H9 (cell line): ENCODE measurements around the gene UNC79. TPM values are rescaled to one million over a fixed set of nuclear protein-coding genes. Genes with fewer than 3 reads are reported as not detected.

Experiments
- DNase-seq: peaks from one replicate; pipeline ENCODE4 v3.0.0-alpha.2; 2017
- H2AFZ ChIP-seq: one replicate; pipeline ENCODE4 v1.6.1; 2013; ENCODE audit warnings: mild to moderate bottlenecking, low read length, control low read depth, moderate library complexity
- H2AK5ac ChIP-seq: 2 replicates; pipeline ENCODE4 v1.6.1; 2013; ENCODE audit warnings: low read length, control low read depth, mixed read lengths; ENCODE audit not compliant: insufficient read length
- H2BK120ac ChIP-seq: one replicate; pipeline ENCODE4 v1.6.1; 2013; ENCODE audit warnings: low read depth, mild to moderate bottlenecking, low read length, control low read depth, inconsistent platforms; ENCODE audit not compliant: poor library complexity, severe bottlenecking
- H2BK12ac ChIP-seq: 2 replicates; pipeline ENCODE4 v1.6.1; 2013; ENCODE audit warnings: low read length, control low read depth, mixed read lengths, low read depth; ENCODE audit not compliant: insufficient read length
- H2BK15ac ChIP-seq: 2 replicates; pipeline ENCODE4 v1.6.1; 2013; ENCODE audit warnings: low read depth, low read length, control low read depth
- H2BK20ac ChIP-seq: one replicate; pipeline ENCODE4 v1.6.1; 2013; ENCODE audit warnings: low read depth, mild to moderate bottlenecking, low read length, control low read depth, inconsistent platforms; ENCODE audit not compliant: poor library complexity, severe bottlenecking
- H2BK5ac ChIP-seq: 2 replicates; pipeline ENCODE4 v1.6.1; 2013; ENCODE audit warnings: low read length, control low read depth, mixed read lengths; ENCODE audit not compliant: insufficient read length
- H3K14ac ChIP-seq: 2 replicates; pipeline ENCODE4 v1.6.1; 2013; ENCODE audit warnings: low read length, control low read depth; ENCODE audit not compliant: insufficient read depth
- H3K18ac ChIP-seq: 2 replicates; pipeline ENCODE4 v1.6.1; 2013; ENCODE audit warnings: low read depth, mild to moderate bottlenecking, mixed read lengths, low read length, control low read depth; ENCODE audit not compliant: insufficient read length
- H3K23ac ChIP-seq: 2 replicates; pipeline ENCODE4 v1.6.1; 2013; ENCODE audit warnings: low read length, control low read depth, mixed read lengths, low read depth; ENCODE audit not compliant: insufficient read length
- H3K23me2 ChIP-seq: 2 replicates; pipeline ENCODE4 v1.6.1; 2013; ENCODE audit warnings: low read depth, mild to moderate bottlenecking, mixed read lengths, low read length, control low read depth; ENCODE audit not compliant: insufficient read length, poor library complexity, severe bottlenecking
- H3K27ac ChIP-seq: 2 replicates; pipeline ENCODE4 v1.5.1; 2013; ENCODE audit warnings: low read length, control low read depth, mixed read lengths, low read depth; ENCODE audit not compliant: insufficient read length
- H3K27me3 ChIP-seq: 2 replicates; pipeline ENCODE4 v1.6.1; 2013; ENCODE audit warnings: low read length, control low read depth, inconsistent platforms; ENCODE audit not compliant: insufficient read depth
- H3K4ac ChIP-seq: 2 replicates; pipeline ENCODE4 v1.6.1; 2013; ENCODE audit warnings: low read depth, mild to moderate bottlenecking, control low read depth, inconsistent platforms, low read length, moderate library complexity
- H3K4me1 ChIP-seq: 2 replicates; pipeline ENCODE4 v1.6.1; 2013; ENCODE audit warnings: low read length, control low read depth, inconsistent platforms; ENCODE audit not compliant: insufficient read depth
- H3K4me2 ChIP-seq: 2 replicates; pipeline ENCODE4 v1.6.1; 2013; ENCODE audit warnings: low read length, control low read depth, mixed read lengths; ENCODE audit not compliant: insufficient read length, insufficient read depth
- H3K56ac ChIP-seq: 2 replicates; pipeline ENCODE4 v1.6.1; 2013; ENCODE audit warnings: low read depth, mild to moderate bottlenecking, mixed read lengths, low read length, control low read depth; ENCODE audit not compliant: insufficient read length
- H3K79me1 ChIP-seq: 2 replicates; pipeline ENCODE4 v1.6.1; 2013; ENCODE audit warnings: low read depth, mild to moderate bottlenecking, moderate library complexity, low read length, control low read depth, inconsistent platforms; ENCODE audit not compliant: insufficient read depth, poor library complexity, severe bottlenecking
- H3K79me2 ChIP-seq: 2 replicates; pipeline ENCODE4 v1.6.1; 2013; ENCODE audit warnings: low read length, control low read depth, inconsistent platforms; ENCODE audit not compliant: insufficient read depth
- H3K9ac ChIP-seq: 2 replicates; pipeline ENCODE4 v1.6.1; 2013; ENCODE audit warnings: low read length, control low read depth, mixed read lengths; ENCODE audit not compliant: insufficient read length; ENCODE audit errors: extremely low read depth
- H3K9me3 ChIP-seq: one replicate; pipeline ENCODE4 v1.6.1; 2013; ENCODE audit warnings: low read depth, low read length, inconsistent platforms; ENCODE audit not compliant: control insufficient read depth
- H3T11ph ChIP-seq: one replicate; pipeline ENCODE4 v1.6.1; 2013; ENCODE audit warnings: mild to moderate bottlenecking, low read length, control low read depth, inconsistent platforms
- H4K20me1 ChIP-seq: one replicate; pipeline ENCODE4 v1.6.1; 2013; ENCODE audit not compliant: control insufficient read depth, insufficient read length, insufficient read depth
- H4K5ac ChIP-seq: 2 replicates; pipeline ENCODE4 v1.6.1; 2013; ENCODE audit warnings: low read depth, mild to moderate bottlenecking, mixed read lengths, low read length, control low read depth; ENCODE audit not compliant: insufficient read length
- H4K8ac ChIP-seq: replicated peaks from 2 replicates; pipeline ENCODE4 v1.6.1; 2013; ENCODE audit warnings: low read length, control low read depth, mixed read lengths, low read depth; ENCODE audit not compliant: insufficient read length
- H4K91ac ChIP-seq: 2 replicates; pipeline ENCODE4 v1.6.1; 2013; ENCODE audit warnings: low read depth, mild to moderate bottlenecking, moderate library complexity, mixed read lengths, low read length, control low read depth; ENCODE audit not compliant: insufficient read length
- H3K27ac Mint-ChIP-seq, 3 experiments: 2 replicates in 2 of 3; 3 replicates in 1 of 3; pipeline ENCODE4 v1.8.0; 2020 to 2021; ENCODE audit warnings: mixed read lengths in 3 of 3, mild to moderate bottlenecking in 1 of 3, moderate library complexity in 1 of 3
- H3K27me3 Mint-ChIP-seq: 2 replicates; pipeline ENCODE4 v1.8.0; 2021; ENCODE audit warnings: low read depth, mild to moderate bottlenecking, moderate library complexity, mixed read lengths
- H3K36me3 Mint-ChIP-seq, 3 experiments: 2 replicates in 2 of 3; 3 replicates in 1 of 3; pipeline ENCODE4 v1.8.0; 2020 to 2021; ENCODE audit warnings: low read depth in 3 of 3, mixed read lengths in 3 of 3; ENCODE audit not compliant: insufficient read depth in 1 of 3
- H3K4me1 Mint-ChIP-seq, 2 experiments: 2 replicates each; pipeline ENCODE4 v1.8.0; 2020; ENCODE audit warnings: mixed read lengths in 2 of 2
- H3K4me3 Mint-ChIP-seq, 2 experiments: 2 replicates in 1 of 2; 3 replicates in 1 of 2; pipeline ENCODE4 v1.8.0; 2020 to 2021; ENCODE audit warnings: mild to moderate bottlenecking in 2 of 2, mixed read lengths in 2 of 2, moderate library complexity in 1 of 2
- H3K9me3 Mint-ChIP-seq, 2 experiments: 2 replicates in 1 of 2; 3 replicates in 1 of 2; pipeline ENCODE4 v1.8.0; 2020; ENCODE audit warnings: mild to moderate bottlenecking in 2 of 2, mixed read lengths in 2 of 2, moderate library complexity in 1 of 2
- WGBS: extraction: QIAGEN DNeasy Blood & Tissue Kit; methylation state at CpG from one replicate; pipeline ENCODE4 v1.1.7; 2013; ENCODE audit warnings: missing lambda C conversion rate, low lambda C conversion rate, mixed read lengths; ENCODE audit not compliant: insufficient read length; ENCODE audit errors: extremely low coverage; 5-methylcytosine and 5-hydroxymethylcytosine counted together
- total RNA-seq: library from RNA; stranded (reverse); gene quantifications from 2 replicates; pipeline ENCODE4 v1.2.1, GENCODE V29; 2021
- TF ChIP-seq, protein P1 (sequence below): fragments of 200-600 bp; sonication (generic); conservative IDR thresholded peaks from 3 replicates; pipeline ENCODE4 v1.8.0; 2021; ENCODE audit warnings: antibody characterized with exemption, mild to moderate bottlenecking

UNC79 gene
- total RNA-seq, 1 experiment from 2014 or later: 3.0 TPM

DNA sequence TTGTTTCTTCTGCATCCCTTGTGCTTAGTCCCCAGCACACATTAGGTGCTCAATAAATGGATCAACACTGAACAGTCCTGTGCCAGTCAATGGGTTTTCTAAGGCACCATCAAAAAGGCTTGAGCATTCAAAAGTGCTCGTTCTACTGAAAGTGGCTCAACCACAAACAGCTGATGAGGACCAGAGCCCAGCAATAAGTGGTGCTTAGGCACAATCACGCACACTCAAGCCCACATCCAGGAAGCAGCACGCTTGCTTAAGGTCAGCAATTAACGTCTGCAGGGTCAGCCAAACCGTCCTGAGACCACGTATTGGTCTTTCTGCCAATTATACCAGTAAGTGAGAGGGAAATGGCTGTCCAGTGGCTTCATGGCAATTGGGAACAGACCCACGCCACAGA, 301.0 kb downstream of the UNC79 start:
- Mint-ChIP-seq H3K4me1 (peaks cover 15 to 30% of the 10 kb centered on the region in 2 experiments), H3K27ac (no peak overlapping the region), H3K4me3 (no peak overlapping the region), H3K36me3 (peaks cover 0 to 2% (median 2%) of the 10 kb centered on the region in 3 experiments; a peak in 1 of 7 replicates), H3K27me3 (no peaks in the 10 kb centered on the region), H3K9me3 (no peaks in the 10 kb centered on the region; a peak in 1 of 5 replicates)
- Histone ChIP-seq H3K9ac (no peak overlapping the region), H3K23ac (no peak overlapping the region), H2AFZ (no peak overlapping the region), H4K5ac (no peak overlapping the region), H4K91ac (no peak overlapping the region), H3K27me3 (no peaks in the 10 kb centered on the region), H2BK12ac (no peak overlapping the region), H3K56ac (no peak overlapping the region), H3K9me3 (no peaks in the 10 kb centered on the region), H2BK120ac (no peak overlapping the region), H3K79me1 (no peaks in the 10 kb centered on the region), H2BK20ac (no peak overlapping the region), H2BK15ac (no peak overlapping the region), H3K14ac (no peak overlapping the region), H3K23me2 (no peaks in the 10 kb centered on the region), H3T11ph (no peak overlapping the region), H3K4ac (no peak overlapping the region), H3K79me2 (no peaks in the 10 kb centered on the region), H2BK5ac (no peak overlapping the region), H3K4me2 (no peak overlapping the region), H2AK5ac (no peak overlapping the region), H3K27ac (no peak overlapping the region), H4K20me1 (no peaks in the 10 kb centered on the region), H3K18ac (no peak overlapping the region), H4K8ac (no peak overlapping the region), H3K4me1 (no peaks in the 10 kb centered on the region)
- no CpG with 5 or more reads among the region's 7 CpGs for WGBS
- TF ChIP-seq, protein P1, sequence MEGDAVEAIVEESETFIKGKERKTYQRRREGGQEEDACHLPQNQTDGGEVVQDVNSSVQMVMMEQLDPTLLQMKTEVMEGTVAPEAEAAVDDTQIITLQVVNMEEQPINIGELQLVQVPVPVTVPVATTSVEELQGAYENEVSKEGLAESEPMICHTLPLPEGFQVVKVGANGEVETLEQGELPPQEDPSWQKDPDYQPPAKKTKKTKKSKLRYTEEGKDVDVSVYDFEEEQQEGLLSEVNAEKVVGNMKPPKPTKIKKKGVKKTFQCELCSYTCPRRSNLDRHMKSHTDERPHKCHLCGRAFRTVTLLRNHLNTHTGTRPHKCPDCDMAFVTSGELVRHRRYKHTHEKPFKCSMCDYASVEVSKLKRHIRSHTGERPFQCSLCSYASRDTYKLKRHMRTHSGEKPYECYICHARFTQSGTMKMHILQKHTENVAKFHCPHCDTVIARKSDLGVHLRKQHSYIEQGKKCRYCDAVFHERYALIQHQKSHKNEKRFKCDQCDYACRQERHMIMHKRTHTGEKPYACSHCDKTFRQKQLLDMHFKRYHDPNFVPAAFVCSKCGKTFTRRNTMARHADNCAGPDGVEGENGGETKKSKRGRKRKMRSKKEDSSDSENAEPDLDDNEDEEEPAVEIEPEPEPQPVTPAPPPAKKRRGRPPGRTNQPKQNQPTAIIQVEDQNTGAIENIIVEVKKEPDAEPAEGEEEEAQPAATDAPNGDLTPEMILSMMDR: no peak
- DNase-seq: no peak
